Activated CD4-positive, CD25-positive, alpha-beta regulatory T cell (primary cell): ENCODE results near the gene SLC5A9.
"Not testable (repeated sequence)": the region's sequence is repeated elsewhere in the genome, so short reads cannot be mapped to it uniquely, and the experiment has no call there.

Experiments used
- DNase-seq, 4 experiments: peaks; one replicate each; lab custom pipeline; 2025; lab: John Stamatoyannopoulos, UW

The SLC5A9 gene

GRCh38 chr1:48242141-48242736, 19.7 kb downstream of the SLC5A9 start:
- DNase-seq = no peak

DNA sequence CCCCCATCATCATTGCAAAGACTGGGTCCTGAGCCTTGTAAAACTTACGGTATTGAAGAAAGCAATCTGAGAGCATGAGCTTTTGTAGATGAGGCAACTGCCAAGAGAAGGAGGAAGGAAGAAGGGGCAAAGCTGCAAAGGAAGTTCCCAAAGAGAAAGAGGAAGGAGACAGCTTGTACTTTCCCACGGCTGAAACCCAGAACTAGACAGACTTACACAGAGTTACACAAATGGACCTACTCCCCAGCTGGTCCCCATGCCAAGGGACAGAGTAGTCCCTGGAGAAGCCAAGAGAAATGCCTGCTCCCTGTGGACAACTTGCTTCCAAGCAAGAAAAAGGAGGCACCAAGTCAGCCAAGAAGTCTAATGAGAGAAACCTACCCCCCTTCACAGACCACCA, 22.6 kb downstream of the SLC5A9 start:
- DNase-seq = no peak

- no peak for DNase-seq
Measured at GRCh38 chr1:48246727-48247126, 24.2 kb downstream of the SLC5A9 start.

DNA sequence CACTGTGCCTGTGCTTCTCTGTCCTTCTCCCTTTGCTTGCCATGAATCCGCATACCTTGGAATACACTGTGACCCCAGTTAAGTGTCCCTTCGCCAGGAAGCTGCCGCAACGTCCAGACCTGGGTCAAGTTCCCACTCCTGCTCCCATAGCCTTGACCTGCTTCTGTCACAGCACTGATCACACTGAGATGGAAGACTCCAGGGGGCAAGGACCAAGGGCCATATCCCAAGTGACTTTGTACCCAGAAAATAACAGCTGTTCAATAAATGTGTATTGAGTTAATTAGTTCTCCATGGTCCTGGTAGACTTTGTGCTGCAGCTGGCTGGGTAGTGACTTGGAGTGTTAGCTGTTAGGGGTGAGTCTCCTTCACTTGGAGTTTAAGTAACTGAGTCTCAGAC, 25.8 kb downstream of the SLC5A9 start:
- no peak for DNase-seq

GRCh38 chr1:48249868-48250267, 27.4 kb downstream of the SLC5A9 start:
- no peak for DNase-seq

DNA sequence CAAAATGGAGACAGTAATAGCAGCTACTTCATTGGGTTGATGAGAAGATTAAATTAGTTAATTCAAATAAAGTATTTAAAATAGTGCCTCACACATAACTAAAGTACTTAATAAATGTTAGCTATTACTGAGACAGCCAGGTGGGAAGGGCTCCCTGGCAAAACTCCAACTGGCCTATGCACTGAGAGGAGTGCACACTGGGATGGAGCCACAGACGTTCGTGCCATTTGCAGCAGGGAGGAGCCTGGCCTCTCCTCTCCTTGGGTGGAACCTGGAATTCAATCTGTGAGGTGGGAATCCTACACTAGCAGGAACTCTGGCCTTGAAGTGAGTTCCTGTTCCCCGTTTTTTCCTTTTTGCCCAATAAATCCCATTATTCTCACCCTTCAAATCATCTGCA, 28.1 kb downstream of the SLC5A9 start:
- no peak for DNase-seq

- no peak for DNase-seq
Measured at GRCh38 chr1:48251323-48251722, 28.8 kb downstream of the SLC5A9 start.

DNA sequence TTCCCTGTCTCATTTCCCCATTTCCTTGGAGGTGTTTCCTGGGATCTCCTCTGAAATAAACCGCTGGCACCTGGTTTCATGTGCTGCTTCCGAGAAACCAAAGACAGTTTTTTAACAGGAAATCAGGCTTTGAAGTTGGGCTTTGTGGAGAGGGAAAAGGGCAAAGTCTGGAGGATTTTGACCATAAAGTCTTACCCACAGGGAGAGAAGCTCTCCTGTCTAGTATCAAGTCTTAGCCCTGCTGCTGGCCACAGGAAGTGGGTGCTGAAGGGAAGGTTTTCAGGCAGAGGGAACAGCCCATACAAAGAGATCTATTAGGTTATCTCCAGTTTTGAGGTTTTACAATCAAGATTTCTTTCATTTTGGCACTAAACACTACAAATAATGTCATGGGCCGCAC, 29.3 kb downstream of the SLC5A9 start:
- DNase-seq = no peak

DNA sequence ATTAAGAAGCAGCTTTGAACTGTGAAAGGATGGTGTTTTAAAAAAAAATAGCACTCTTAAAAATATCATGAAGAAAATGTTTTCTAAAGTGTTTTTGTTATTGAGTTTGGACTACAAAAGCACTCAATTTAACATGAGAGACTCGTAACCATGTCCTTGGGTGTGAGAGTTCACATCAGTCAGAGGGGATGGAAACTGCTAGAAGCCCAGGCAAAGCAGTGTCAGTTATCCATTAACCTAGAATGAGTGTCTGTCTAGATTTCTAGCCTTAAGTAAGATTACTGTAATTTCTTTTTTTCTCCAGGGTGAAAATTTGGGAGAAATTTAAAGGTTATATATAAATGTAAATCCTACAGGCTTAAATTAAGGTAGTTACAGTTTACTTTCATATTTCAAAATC, 31.7 kb downstream of the SLC5A9 start:
- DNase-seq = no peak

DNA sequence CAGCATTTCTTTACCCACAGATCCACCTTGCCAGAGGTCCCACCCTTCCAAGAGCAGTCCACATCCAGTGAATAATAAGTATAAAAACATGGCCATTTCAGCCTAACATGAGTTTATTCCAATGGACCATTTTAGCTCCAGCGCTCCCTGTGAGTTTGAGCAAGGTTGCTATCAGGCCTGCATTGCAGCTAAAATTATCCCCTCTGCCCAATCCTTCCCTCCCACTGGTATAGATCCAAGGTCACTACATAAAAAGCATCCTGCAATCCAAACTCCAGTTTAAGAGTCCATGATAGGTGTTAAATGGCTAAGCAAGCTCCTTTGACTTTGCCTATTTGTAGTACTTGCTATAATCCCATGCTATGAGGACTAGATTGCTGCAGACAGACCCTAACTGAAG, 35.6 kb downstream of the SLC5A9 start:
- no peak for DNase-seq

GRCh38 chr1:48261881-48262400, 39.4 kb downstream of the SLC5A9 start:
- no peak for DNase-seq

- no peak for DNase-seq
Measured at GRCh38 chr1:48263041-48263440, 40.5 kb downstream of the SLC5A9 start.

DNA sequence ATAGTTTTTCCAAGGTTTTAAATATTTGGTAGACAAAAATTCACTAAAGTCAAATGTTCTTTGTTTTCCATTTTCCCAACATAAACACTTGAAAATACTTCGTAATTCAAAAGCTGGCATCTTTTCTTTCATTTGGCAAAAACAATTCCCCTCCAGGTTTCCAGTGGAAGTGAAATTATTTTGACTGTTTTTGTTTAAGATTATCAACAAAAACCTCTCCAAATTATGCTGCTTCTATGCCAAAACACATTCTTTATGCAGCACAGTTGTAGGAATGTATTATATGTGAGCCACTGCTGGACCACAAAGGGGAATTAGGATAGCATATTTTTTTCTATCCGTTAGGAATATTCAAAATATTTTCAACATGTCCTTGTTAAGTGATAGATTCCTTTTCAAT, 44.1 kb downstream of the SLC5A9 start:
- no peak for DNase-seq

DNA sequence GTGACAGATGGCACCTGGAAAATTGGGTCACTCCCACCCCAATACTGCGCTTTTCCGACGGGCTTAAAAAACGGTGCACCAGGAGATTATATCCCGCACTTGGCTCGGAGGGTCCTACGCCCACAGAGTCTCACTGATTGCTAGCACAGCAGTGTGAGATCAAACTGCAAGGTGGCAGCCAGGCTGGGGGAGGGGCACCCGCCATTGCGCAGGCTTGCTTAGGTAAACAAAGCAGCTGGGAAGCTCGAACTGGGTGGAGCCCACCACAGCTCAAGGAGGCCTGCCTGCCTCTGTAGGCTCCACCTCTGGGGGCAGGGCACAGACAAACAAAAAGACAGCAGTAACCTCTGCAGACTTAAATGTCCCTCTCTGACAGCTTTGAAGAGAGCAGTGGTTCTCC, 54.9 kb downstream of the SLC5A9 start:
- DNase-seq = not testable (repeated sequence)

GRCh38 chr1:48282329-48282728, 59.8 kb downstream of the SLC5A9 start:
- not testable (repeated sequence) for DNase-seq

DNA sequence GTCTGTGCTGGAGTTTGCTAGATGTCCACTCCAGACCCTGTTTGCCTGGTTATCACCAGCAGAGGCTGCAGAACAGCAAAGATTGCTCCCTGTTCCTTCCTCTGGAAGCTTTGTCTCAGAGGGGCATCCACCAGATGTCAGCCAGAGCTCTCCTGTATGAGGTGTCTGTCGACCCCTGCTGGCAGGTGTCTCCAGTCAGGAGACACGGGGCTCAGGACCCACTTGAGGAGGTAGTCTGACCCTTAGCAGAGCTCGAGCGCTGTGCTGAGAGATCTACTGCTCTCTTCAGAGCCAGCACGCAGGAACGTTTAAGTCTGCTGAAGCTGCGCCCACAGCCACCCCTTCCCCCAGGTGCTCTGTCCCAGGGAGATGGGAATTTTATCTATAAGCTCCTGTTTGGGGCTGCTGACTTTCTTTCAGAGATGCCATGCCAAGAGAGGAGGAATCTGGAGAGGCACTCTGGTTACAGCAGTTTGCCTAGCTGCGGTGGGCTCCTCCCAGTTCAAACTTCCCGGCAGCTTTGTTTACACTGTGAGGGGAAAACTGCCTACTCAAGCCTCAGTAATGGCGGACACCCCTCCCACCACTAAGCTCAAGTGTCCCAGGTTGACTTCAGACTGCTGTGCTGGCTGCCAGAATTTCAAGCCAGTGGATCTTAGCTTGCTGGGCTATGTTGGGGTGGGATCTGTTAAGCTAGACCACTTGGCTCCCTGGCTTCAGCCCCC, 62.3 kb downstream of the SLC5A9 start:
- not testable (repeated sequence) for DNase-seq

- no peak for DNase-seq
Measured at GRCh38 chr1:48285525-48285924, 63.0 kb downstream of the SLC5A9 start.

GRCh38 chr1:48291421-48291820, 68.9 kb downstream of the SLC5A9 start:
- no peak for DNase-seq

DNA sequence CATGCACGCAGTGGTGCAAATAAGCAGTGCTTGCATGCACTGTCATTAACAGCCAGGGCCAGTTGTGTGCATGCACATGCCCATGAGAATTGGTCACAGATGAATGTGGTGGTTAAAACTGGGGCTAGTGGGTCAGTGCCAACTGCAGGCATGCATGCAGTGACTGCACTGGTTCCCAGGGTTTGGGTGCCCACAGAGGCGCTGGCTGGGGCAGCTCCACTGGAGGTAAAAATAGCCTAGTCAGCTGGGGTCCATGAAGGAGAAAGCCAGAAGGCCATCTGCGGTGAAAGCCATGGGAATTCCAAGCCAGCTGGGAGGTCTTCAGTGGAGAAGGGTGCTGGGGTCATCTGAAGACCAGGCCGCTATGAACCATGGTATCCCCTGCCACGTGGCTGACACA, 70.2 kb downstream of the SLC5A9 start:
- no peak for DNase-seq

- DNase-seq = not testable (repeated sequence)
Measured at GRCh38 chr1:48294094-48294493, 71.6 kb downstream of the SLC5A9 start.

GRCh38 chr1:48294656-48295055, 72.1 kb downstream of the SLC5A9 start:
- no peak for DNase-seq
